Limb (tissue), 2 donors: ENCODE measurements around the gene GOLPH3L.
A peak's percentile ranks its signal among the peaks of the same experiment; 100 is the strongest.
"Not testable (repeated sequence)": the region's sequence is repeated elsewhere in the genome, so short reads cannot be mapped to it uniquely, and the experiment has no call there.

Experiments used
- DNase-seq, 2 donors: peaks; one replicate each; pipeline ENCODE4 v3.0.0-alpha.2; 2016; ENCODE audit errors: extremely low spot score in 2 of 2

The GOLPH3L gene

DNA sequence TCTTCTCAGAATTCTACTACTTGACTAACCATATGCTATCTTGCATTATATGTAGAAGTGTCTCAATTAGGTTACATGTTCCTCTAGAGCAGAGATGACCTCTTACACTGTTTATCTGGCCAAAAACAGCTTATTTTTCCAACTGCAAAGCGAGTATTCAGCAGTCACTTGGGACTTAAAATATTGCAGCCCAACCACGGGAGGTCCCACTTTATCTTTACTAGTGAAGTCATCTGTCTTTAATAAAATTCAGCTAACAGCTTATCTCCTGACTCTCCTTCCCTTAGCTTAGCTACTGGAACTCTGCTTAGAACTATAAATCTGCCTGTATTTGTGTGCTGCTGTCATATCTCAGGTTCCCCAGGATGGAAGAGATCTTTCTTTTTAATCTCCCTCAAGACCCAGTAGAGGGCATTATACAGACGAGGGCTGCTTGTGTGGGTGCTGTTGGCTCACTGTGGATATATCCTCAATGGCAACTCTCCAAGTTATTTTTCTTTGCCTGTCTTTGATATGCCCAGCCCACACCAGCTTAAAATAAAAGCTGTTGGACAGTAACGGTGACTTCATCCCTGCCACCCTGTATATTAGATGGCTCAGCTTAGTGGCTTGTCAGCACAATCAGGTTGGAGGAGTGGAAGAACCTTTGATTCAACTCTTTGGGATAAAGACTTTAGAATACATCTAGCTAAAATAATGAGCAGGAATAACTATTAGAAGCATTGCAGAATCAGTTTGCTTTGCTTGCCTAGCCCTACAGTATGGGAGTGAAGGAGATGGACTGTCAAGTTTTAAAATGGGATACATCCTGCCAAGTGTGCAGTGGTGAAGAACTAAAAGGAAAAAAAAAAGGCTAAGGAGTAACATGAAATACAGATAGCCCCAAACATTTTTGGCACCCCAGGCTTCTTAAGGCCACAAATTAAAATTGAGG lies 77.1 kb downstream of the GOLPH3L start:
- peak in 1 of 2 donors; percentile 14 for DNase-seq

GRCh38 chr1:150615346-150616201 lies 81.4 kb downstream of the GOLPH3L start:
- no peak for DNase-seq

GRCh38 chr1:150613061-150613920 lies 83.7 kb downstream of the GOLPH3L start:
- DNase-seq, result peak in 1 of 2 donors; percentile 7

- no peak for DNase-seq
Measured at GRCh38 chr1:150612014-150612345, 85.0 kb downstream of the GOLPH3L start.

- DNase-seq, result no peak
Measured at GRCh38 chr1:150610576-150610975, 86.4 kb downstream of the GOLPH3L start.

DNA sequence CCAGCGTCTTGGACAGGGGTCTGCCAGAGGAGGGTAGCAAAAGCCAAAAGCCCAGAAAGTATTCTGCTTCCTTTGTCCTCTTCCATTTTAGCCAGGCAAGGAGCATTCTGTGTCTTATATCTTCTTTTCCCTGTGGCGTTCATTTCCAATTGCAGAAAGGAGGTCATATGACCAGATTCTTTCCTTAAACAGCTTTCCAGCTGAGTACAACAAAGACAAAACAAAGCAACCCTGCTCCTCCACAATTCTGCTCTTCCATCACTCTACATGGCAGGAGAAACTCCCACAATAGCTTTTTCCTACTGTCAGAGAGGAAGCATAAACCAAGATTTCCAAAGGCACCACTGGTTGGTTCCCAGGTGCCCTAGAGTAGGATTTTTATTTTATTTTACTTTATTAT lies 87.2 kb downstream of the GOLPH3L start:
- peak in 1 of 2 donors; percentile 20 for DNase-seq

DNA sequence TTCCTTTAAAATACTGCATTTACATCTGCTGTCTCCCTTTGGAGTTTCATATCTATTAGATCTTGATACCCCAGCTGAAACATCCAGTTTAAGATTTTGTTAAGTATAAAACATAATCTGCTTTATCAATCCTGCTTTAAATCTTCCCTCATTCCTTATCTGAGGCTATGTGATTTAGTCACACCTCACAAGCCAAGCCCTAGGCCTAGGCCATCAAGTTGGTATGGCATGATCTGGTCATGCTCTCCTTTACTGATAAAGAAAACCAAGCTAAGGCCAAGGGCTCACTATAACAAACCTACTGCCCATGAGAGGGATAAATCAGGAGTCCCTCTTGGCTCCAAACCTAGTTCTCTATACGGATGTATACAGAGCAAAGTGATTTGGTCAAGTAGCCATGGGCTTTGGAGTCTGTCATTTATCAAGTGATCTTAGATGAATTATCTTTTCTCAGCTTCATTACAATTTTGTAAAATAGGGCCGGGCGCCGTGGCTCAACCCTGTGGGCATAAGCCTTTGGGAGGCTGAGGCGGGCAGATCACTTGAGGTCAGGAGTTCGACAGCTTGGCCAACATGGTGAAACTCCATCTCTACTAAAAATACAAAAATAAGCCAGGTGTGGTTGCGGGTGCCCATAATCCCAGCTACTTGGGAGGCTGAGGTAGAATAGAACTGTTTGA lies 90.4 kb downstream of the GOLPH3L start:
- DNase-seq, result no peak

DNA sequence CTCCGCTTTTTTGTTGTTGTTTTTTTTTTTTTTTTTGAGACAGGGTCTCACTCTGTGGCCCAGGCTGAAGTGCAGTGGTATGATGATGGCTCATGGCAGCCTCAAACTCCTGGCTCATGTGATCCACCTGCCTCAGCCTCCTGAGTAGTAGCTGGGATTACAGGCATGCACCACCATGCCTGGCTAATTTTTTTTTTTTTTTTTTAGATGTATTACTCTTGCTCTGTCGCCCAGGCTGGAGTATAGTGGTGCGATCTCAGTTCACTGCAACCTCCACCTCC lies 91.6 kb downstream of the GOLPH3L start:
- DNase-seq, result not testable (repeated sequence)

- DNase-seq, result no peak
Measured at GRCh38 chr1:150604226-150604588, 92.7 kb downstream of the GOLPH3L start.

GRCh38 chr1:150603711-150604110 lies 93.2 kb downstream of the GOLPH3L start:
- no peak for DNase-seq

- DNase-seq, result not testable (repeated sequence)
Measured at GRCh38 chr1:150602372-150602771, 94.6 kb downstream of the GOLPH3L start.

- DNase-seq, result no peak
Measured at GRCh38 chr1:150601540-150601939, 95.4 kb downstream of the GOLPH3L start.

DNA sequence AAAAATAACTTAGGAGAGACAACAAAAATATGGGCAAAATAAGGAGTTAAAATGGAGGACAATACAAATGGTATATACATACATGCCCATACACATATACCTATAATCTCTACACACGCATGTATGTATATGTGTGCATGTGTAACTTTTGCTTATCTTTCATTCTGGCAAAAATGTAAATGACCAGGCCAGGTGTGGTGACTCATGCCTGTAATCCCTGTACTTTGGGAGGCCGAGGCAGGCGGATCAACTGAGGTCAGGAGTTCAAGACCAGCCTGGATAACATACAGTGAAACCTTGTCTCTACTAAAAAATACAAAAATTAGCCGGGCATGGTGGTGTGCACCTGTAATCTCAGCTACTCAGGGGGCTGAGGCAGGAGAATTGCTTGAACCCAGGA lies 98.6 kb downstream of the GOLPH3L start:
- not testable (repeated sequence) for DNase-seq

DNA sequence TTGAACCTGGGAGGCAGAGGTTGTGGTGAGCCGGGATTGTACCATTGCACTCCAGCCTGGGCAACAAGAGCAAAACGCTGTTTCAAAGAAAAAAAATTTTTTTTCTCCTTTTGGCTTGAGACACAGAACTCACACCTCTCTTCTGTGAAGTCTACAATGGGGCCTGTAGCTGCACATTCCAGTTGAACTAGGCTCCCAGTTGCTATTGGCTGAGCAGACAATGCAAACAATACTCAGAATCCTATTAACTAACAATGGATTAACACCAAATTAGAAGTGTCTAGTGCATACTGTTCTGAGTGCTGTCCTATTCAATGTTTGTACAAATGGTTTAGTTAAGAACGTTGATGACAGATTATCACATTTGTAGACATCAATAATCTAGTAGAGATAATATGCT lies 100.0 kb downstream of the GOLPH3L start:
- DNase-seq, result no peak
